ENCODE results near the gene ADAP1. TPM values are rescaled to one million over a fixed set of nuclear protein-coding genes. Genes with fewer than 3 reads are reported as not detected.

ADAP1 gene
- total and polyA plus RNA-seq, 2 of the 13 experiments (the other 11 are each of a cell fraction or from before 2014, with no cell fraction given): 10.5 to 24.6 TPM

DNA sequence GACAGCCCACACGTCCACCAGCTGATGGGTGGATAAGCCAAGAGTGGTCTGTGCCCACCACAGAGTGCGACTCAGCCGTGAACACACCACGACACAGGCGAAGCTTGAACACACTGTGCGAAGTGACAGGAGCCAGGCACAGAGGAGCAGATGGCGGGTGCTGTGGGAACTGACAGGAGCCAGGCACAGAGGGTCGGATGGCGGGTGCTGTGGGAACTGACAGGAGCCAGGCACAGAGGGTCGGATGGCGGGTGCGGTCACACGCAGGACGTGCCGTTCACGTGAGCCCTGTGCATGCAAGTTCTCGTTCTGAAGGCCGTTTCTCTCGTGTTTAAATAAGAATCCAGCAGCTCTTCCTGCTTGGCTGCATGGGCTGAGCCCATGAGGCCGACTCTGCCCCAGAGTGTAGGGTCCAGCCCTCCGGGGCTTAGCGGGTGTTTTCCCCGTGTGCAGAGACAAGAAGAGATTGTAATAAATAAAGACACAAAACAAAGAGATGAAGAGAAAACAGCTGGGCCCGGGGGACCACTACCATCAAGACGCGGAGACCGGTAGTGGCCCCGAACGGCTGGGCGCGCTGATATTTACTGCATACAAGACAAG is 5.9 kb upstream of the ADAP1 start (continued):
- TF ChIP-seq, protein P1, sequence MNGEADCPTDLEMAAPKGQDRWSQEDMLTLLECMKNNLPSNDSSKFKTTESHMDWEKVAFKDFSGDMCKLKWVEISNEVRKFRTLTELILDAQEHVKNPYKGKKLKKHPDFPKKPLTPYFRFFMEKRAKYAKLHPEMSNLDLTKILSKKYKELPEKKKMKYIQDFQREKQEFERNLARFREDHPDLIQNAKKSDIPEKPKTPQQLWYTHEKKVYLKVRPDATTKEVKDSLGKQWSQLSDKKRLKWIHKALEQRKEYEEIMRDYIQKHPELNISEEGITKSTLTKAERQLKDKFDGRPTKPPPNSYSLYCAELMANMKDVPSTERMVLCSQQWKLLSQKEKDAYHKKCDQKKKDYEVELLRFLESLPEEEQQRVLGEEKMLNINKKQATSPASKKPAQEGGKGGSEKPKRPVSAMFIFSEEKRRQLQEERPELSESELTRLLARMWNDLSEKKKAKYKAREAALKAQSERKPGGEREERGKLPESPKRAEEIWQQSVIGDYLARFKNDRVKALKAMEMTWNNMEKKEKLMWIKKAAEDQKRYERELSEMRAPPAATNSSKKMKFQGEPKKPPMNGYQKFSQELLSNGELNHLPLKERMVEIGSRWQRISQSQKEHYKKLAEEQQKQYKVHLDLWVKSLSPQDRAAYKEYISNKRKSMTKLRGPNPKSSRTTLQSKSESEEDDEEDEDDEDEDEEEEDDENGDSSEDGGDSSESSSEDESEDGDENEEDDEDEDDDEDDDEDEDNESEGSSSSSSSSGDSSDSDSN (CRISPR knock-in tag; IDR thresholded peaks at IDR 0.05): peak; percentile 56; the same call in 1 of the 2 replicates
- no peak for TF ChIP-seq ZNF724P (CRISPR knock-in tag; IDR thresholded peaks at IDR 0.05; ENCODE audit: borderline replicate concordance)
- TF ChIP-seq, protein P2, sequence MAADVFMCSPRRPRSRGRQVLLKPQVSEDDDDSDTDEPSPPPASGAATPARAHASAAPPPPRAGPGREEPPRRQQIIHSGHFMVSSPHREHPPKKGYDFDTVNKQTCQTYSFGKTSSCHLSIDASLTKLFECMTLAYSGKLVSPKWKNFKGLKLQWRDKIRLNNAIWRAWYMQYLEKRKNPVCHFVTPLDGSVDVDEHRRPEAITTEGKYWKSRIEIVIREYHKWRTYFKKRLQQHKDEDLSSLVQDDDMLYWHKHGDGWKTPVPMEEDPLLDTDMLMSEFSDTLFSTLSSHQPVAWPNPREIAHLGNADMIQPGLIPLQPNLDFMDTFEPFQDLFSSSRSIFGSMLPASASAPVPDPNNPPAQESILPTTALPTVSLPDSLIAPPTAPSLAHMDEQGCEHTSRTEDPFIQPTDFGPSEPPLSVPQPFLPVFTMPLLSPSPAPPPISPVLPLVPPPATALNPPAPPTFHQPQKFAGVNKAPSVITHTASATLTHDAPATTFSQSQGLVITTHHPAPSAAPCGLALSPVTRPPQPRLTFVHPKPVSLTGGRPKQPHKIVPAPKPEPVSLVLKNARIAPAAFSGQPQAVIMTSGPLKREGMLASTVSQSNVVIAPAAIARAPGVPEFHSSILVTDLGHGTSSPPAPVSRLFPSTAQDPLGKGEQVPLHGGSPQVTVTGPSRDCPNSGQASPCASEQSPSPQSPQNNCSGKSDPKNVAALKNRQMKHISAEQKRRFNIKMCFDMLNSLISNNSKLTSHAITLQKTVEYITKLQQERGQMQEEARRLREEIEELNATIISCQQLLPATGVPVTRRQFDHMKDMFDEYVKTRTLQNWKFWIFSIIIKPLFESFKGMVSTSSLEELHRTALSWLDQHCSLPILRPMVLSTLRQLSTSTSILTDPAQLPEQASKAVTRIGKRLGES (CRISPR knock-in tag; IDR thresholded peaks at IDR 0.05; ENCODE audit: borderline replicate concordance): peak; percentile 15; the same call in 1 of the 2 replicates
- TF ChIP-seq TCF12 (IDR thresholded peaks at IDR 0.05): no peak
- TF ChIP-seq TCF12 (CRISPR knock-in tag; IDR thresholded peaks at IDR 0.05): no peak
- TF ChIP-seq JUND (CRISPR knock-in tag; IDR thresholded peaks at IDR 0.05): no peak
- TF ChIP-seq ZNF562 (CRISPR knock-in tag; IDR thresholded peaks at IDR 0.05; ENCODE audit: borderline replicate concordance): no peak
- TF ChIP-seq ZNF337 (CRISPR knock-in tag; IDR thresholded peaks at IDR 0.05; ENCODE audit: borderline replicate concordance, low read depth): no peak
- TF ChIP-seq TP53 (CRISPR knock-in tag; conservative IDR thresholded peaks at IDR 0.05): no peak
- TF ChIP-seq, protein P3, sequence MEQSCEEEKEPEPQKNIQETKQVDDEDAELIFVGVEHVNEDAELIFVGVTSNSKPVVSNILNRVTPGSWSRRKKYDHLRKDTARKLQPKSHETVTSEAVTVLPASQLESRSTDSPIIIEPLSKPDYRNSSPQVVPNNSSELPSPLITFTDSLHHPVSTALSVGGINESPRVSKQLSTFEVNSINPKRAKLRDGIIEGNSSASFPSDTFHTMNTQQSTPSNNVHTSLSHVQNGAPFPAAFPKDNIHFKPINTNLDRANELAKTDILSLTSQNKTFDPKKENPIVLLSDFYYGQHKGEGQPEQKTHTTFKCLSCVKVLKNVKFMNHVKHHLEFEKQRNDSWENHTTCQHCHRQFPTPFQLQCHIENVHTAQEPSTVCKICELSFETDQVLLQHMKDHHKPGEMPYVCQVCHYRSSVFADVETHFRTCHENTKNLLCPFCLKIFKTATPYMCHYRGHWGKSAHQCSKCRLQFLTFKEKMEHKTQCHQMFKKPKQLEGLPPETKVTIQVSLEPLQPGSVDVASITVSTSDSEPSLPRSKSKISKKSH (CRISPR knock-in tag; IDR thresholded peaks at IDR 0.05; ENCODE audit: borderline replicate concordance): no peak
- TF ChIP-seq ZNF251 (CRISPR knock-in tag; IDR thresholded peaks at IDR 0.05): no peak
- peak; percentile 85 for TF ChIP-seq ZNF747 (CRISPR knock-in tag; IDR thresholded peaks at IDR 0.05; ENCODE audit: borderline replicate concordance)
- TF ChIP-seq RBM22 (optimal IDR thresholded peaks at IDR 0.05; ENCODE audit: low read length): no peak
- TF ChIP-seq HNRNPLL (IDR thresholded peaks at IDR 0.05; ENCODE audit: low read depth, low read length, poor library complexity, severe bottlenecking): no peak
- no peak for TF ChIP-seq ZFP1 (CRISPR knock-in tag; IDR thresholded peaks at IDR 0.05)
- TF ChIP-seq, protein P4, sequence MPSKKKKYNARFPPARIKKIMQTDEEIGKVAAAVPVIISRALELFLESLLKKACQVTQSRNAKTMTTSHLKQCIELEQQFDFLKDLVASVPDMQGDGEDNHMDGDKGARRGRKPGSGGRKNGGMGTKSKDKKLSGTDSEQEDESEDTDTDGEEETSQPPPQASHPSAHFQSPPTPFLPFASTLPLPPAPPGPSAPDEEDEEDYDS (CRISPR knock-in tag; IDR thresholded peaks at IDR 0.05): peak; percentile 46; the same call in 1 of the 2 replicates
- TF ChIP-seq ZNF329 (CRISPR knock-in tag; IDR thresholded peaks at IDR 0.05; ENCODE audit: low read depth): no peak
- TF ChIP-seq, protein P5, sequence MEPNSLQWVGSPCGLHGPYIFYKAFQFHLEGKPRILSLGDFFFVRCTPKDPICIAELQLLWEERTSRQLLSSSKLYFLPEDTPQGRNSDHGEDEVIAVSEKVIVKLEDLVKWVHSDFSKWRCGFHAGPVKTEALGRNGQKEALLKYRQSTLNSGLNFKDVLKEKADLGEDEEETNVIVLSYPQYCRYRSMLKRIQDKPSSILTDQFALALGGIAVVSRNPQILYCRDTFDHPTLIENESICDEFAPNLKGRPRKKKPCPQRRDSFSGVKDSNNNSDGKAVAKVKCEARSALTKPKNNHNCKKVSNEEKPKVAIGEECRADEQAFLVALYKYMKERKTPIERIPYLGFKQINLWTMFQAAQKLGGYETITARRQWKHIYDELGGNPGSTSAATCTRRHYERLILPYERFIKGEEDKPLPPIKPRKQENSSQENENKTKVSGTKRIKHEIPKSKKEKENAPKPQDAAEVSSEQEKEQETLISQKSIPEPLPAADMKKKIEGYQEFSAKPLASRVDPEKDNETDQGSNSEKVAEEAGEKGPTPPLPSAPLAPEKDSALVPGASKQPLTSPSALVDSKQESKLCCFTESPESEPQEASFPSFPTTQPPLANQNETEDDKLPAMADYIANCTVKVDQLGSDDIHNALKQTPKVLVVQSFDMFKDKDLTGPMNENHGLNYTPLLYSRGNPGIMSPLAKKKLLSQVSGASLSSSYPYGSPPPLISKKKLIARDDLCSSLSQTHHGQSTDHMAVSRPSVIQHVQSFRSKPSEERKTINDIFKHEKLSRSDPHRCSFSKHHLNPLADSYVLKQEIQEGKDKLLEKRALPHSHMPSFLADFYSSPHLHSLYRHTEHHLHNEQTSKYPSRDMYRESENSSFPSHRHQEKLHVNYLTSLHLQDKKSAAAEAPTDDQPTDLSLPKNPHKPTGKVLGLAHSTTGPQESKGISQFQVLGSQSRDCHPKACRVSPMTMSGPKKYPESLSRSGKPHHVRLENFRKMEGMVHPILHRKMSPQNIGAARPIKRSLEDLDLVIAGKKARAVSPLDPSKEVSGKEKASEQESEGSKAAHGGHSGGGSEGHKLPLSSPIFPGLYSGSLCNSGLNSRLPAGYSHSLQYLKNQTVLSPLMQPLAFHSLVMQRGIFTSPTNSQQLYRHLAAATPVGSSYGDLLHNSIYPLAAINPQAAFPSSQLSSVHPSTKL (CRISPR knock-in tag; IDR thresholded peaks at IDR 0.05): peak; percentile 86
- no peak for TF ChIP-seq TAF1 (CRISPR knock-in tag; IDR thresholded peaks at IDR 0.05)
